ENCODE results near the gene TSPAN9. TPM values are rescaled to one million over a fixed set of nuclear protein-coding genes. Genes with fewer than 3 reads are reported as not detected.

The TSPAN9 gene
- total RNA-seq, 1 experiment from 2014 or later: 9.6 TPM

GRCh38 chr12:3242199-3242863 is 165.2 kb downstream of the TSPAN9 start:
- Histone ChIP-seq H4K20me1 (ENCODE audit: insufficient read depth) (no peaks in the 10 kb centered on the region), H3K4me2 (no peak overlapping the region), H3F3A (ENCODE audit: insufficient read depth, low read depth) (no peaks in the 10 kb centered on the region), H3K27ac (no peak overlapping the region), H3K4me3 (no peak overlapping the region), H3K79me2 (ENCODE audit: low read depth) (no peaks in the 10 kb centered on the region), H3K9me3 (ENCODE audit: insufficient read depth, low read depth) (no peaks in the 10 kb centered on the region), H3K27me3 (ENCODE audit: insufficient read depth, low read depth) (peaks cover 25% of the 10 kb centered on the region), H3K4me1 (replicated peaks; ENCODE audit: insufficient read depth) (no peaks in the 10 kb centered on the region), H3K9me2 (ENCODE audit: insufficient read depth) (no peaks in the 10 kb centered on the region), H3K36me3 (ENCODE audit: low read depth) (no peaks in the 10 kb centered on the region), H2AFZ (no peak overlapping the region)
- POLR2A ChIA-PET (ENCODE audit: unreplicated experiment): interaction anchor here (0.6 kb wide), 2 partner anchors 17 to 45 kb away, joined by 5 to 28 read pairs; no protein-coding TSS in a partner anchor
- TF ChIP-seq EZH2 (IDR thresholded peaks at IDR 0.05; ENCODE audit: low read depth) (no peak), CTCF (conservative IDR thresholded peaks at IDR 0.05) (no peak)
- DNase-seq: peak in 1 of 2 experiments; percentile 63
- intact Hi-C loops (cut with micrococcal nuclease; ENCODE audit: unreplicated experiment): no loop called here
- CTCF ChIA-PET: interaction anchor here (0.6 kb wide), 1 partner anchor 58 kb away, joined by 3 read pairs; no protein-coding TSS in a partner anchor
- BruUV-seq (replicated peaks): no TSS peak

GRCh38 chr12:3243376-3244084 is 166.4 kb downstream of the TSPAN9 start:
- Histone ChIP-seq H3K4me1 (replicated peaks; ENCODE audit: insufficient read depth) (no peaks in the 10 kb centered on the region), H3K9me3 (ENCODE audit: insufficient read depth, low read depth) (no peaks in the 10 kb centered on the region), H3K4me3 (no peak overlapping the region), H4K20me1 (ENCODE audit: insufficient read depth) (no peaks in the 10 kb centered on the region; the same call in 1 of the 2 replicates), H3K36me3 (ENCODE audit: low read depth) (no peaks in the 10 kb centered on the region), H3F3A (ENCODE audit: insufficient read depth, low read depth) (no peaks in the 10 kb centered on the region), H3K27ac (no peak overlapping the region), H3K4me2 (no peak overlapping the region), H3K27me3 (ENCODE audit: insufficient read depth, low read depth) (peaks cover 18% of the 10 kb centered on the region; the same call in 1 of the 2 replicates), H2AFZ (no peak overlapping the region), H3K79me2 (ENCODE audit: low read depth) (no peaks in the 10 kb centered on the region), H3K9me2 (ENCODE audit: insufficient read depth) (no peaks in the 10 kb centered on the region)
- intact Hi-C loops (cut with micrococcal nuclease; ENCODE audit: unreplicated experiment): no loop called here
- POLR2A ChIA-PET (ENCODE audit: unreplicated experiment): no interaction called here
- CTCF ChIA-PET: no interaction called here
- DNase-seq: no peak
- no peak for TF ChIP-seq CTCF (conservative IDR thresholded peaks at IDR 0.05)
- TF ChIP-seq EZH2 (IDR thresholded peaks at IDR 0.05; ENCODE audit: low read depth): no peak
- BruUV-seq (replicated peaks): no TSS peak

- intact Hi-C loops (cut with micrococcal nuclease; ENCODE audit: unreplicated experiment): no loop called here
- no peaks in the 10 kb centered on the region; the same call in 1 of the 2 replicates for H4K20me1 ChIP-seq (ENCODE audit: insufficient read depth)
- H3K4me1 ChIP-seq (replicated peaks; ENCODE audit: insufficient read depth): no peaks in the 10 kb centered on the region
- H3K79me2 ChIP-seq (ENCODE audit: low read depth): no peaks in the 10 kb centered on the region
- no peak overlapping the region for H3K27ac ChIP-seq
- no TSS peak for BruUV-seq (replicated peaks)
- TF ChIP-seq CTCF (conservative IDR thresholded peaks at IDR 0.05) (no peak), EZH2 (IDR thresholded peaks at IDR 0.05; ENCODE audit: low read depth) (no peak)
- H3K4me2 ChIP-seq: no peak overlapping the region
- no peak overlapping the region for H2AFZ ChIP-seq
- H3K4me3 ChIP-seq: no peak overlapping the region
- H3K27me3 ChIP-seq (ENCODE audit: insufficient read depth, low read depth): peaks cover 18% of the 10 kb centered on the region; the same call in 1 of the 2 replicates
- H3K36me3 ChIP-seq (ENCODE audit: low read depth): no peaks in the 10 kb centered on the region
- no peaks in the 10 kb centered on the region for H3K9me3 ChIP-seq (ENCODE audit: insufficient read depth, low read depth)
- ChIA-PET CTCF (no interaction called here), POLR2A (ENCODE audit: unreplicated experiment) (no interaction called here)
- H3K9me2 ChIP-seq (ENCODE audit: insufficient read depth): no peaks in the 10 kb centered on the region
- no peaks in the 10 kb centered on the region for H3F3A ChIP-seq (ENCODE audit: insufficient read depth, low read depth)
- DNase-seq: no peak
Observed at GRCh38 chr12:3244219-3244750, 167.1 kb downstream of the TSPAN9 start.
